ENCODE measurements around the gene ERGIC3.

ERGIC3 gene

DNA sequence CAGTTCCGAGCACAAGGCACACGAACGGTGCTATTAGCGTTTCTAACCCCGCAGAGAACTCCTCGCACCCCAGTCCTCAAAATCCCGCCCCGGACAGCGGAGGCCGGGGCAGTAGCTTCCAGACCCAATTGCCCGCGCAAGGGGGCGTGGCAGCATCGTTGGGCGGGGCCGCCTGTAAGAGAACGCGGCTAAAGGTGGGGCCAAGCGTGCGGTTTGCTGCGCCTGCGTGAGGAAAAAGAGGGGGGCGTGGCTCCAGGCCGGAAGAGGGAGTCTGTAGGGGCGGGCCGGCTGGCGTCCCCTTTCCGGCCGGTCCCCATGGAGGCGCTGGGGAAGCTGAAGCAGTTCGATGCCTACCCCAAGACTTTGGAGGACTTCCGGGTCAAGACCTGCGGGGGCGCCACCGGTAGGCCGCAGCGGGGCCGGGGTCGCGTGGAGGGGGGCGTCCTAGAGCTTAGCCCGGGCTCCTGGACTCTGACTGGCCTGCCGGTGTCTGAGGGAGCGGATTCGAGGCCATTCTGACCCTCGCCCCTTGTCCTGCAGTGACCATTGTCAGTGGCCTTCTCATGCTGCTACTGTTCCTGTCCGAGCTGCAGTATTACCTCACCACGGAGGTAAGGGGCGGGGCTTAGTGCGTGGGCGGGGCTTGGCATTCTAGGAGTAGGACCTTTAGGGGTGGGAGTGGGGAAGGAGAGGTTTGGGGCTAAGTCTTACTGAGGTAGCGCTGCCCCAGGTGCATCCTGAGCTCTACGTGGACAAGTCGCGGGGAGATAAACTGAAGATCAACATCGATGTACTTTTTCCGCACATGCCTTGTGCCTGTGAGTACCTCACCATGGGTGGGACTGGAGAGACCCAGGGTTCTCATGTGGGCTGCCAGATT, at the start of gene ERGIC3:
TSS of gene ERGIC3 (plus strand) at position 296 of the 880 bp plus-strand sequence. CDS start at position 316, 20 bp downstream.
- Histone ChIP-seq H3K36me3 (peaks cover 25% of the 10 kb centered on the region), H4K20me1 (no peaks in the 10 kb centered on the region), H3K27me3 (no peaks in the 10 kb centered on the region), H3K9me3 (no peaks in the 10 kb centered on the region), H3K27ac (peak within 1 kb of the TSS; percentile 78), H3K4me3 (peak within 1 kb of the TSS; percentile 76), H3K4me2 (peak within 1 kb of the TSS; percentile 75), H3K4me1 (peaks cover 37% of the 10 kb centered on the region), H3K9ac (peak within 1 kb of the TSS; percentile 72; the same call in 1 of the 2 replicates)
- no peak for TF ChIP-seq Cebpa-rat (IDR thresholded peaks at IDR 0.05)

DNA sequence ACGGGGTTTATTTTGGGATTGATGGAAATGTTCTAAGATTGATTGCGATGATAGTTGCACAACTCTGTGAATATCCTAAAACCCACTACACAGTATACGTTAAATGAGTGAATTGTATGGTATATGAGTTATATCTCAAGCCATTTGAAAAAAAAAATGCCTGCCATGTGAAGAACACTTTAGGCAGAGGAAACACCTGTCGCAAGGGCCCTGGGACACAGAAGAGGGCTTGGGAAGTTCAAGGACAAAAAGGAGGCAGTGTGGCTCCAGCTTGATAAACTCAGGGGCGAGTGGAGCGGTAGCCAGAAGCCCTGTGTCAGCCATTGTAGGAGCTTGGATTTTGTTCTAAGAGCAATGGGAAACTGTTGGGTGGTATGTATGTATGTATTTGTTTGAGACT, 49.5 kb upstream of the ERGIC3 start:
- no peak overlapping the region for H3K9ac ChIP-seq
- no peak overlapping the region for H3K4me3 ChIP-seq
- no peak overlapping the region for H3K4me2 ChIP-seq
- H3K36me3 ChIP-seq, result peaks cover 88% of the 10 kb centered on the region
- TF ChIP-seq Cebpa-rat (IDR thresholded peaks at IDR 0.05), result no peak
- H4K20me1 ChIP-seq, result no peaks in the 10 kb centered on the region; the same call in 1 of the 2 replicates
- no peak overlapping the region for H3K27ac ChIP-seq
- H3K4me1 ChIP-seq, result peaks cover 27% of the 10 kb centered on the region
- H3K9me3 ChIP-seq, result no peaks in the 10 kb centered on the region
- H3K27me3 ChIP-seq, result no peaks in the 10 kb centered on the region

DNA sequence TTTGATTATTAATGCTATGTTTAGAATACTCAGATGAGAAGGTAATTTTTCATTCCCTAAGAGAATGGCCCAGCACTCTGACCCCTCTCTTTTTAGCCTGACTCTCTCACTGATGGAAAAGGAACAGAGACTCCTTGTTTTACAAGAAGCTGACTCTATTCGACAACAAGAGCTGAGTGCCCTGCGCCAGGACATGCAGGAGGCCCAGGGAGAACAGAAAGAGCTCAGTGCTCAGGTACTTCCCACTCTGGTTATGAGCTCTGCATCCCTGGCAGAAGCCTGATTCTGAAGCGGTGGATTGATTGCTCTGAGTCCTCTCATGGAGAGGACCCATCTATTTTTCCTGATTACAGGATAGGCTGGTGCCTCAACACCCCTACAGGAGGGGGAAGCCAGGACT, 45.4 kb upstream of the ERGIC3 start:
- Histone ChIP-seq H3K4me1 (peaks cover 6% of the 10 kb centered on the region), H3K4me2 (no peak overlapping the region), H3K9ac (no peak overlapping the region), H3K27ac (no peak overlapping the region), H4K20me1 (0 out of 2 replicates have a peak, but pooled peaks cover under 1% of the 10 kb centered on the region), H3K9me3 (no peaks in the 10 kb centered on the region), H3K4me3 (no peak overlapping the region), H3K36me3 (peaks cover 98% of the 10 kb centered on the region), H3K27me3 (no peaks in the 10 kb centered on the region)
- TF ChIP-seq Cebpa-rat (IDR thresholded peaks at IDR 0.05), result no peak

DNA sequence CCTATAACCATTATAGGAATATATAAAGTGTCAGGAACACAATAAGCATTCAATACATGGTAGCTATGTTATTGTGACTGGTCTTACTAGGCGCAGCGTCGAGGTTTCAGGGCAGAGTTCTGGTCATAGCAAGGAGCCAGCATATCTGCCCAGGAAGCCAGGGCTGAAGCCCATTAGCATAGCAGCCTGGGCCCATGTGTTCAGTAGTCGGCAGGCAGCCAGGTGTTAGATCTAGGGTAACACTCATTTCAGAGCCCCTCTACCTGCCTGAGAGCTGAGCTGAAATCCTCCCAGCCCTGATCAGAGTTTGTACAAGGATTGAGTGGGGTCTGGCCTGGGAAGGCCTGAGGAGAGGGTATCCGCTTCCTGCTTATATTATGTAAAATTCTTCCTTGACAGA, 44.6 kb upstream of the ERGIC3 start:
- Histone ChIP-seq H3K9ac (no peak overlapping the region), H3K9me3 (no peaks in the 10 kb centered on the region), H3K27ac (no peak overlapping the region), H3K4me2 (no peak overlapping the region), H3K4me1 (peaks cover 11% of the 10 kb centered on the region), H3K36me3 (peaks cover 100% of the 10 kb centered on the region), H3K4me3 (no peak overlapping the region), H4K20me1 (0 out of 2 replicates have a peak, but pooled peaks cover 7% of the 10 kb centered on the region), H3K27me3 (no peaks in the 10 kb centered on the region)
- TF ChIP-seq Cebpa-rat (IDR thresholded peaks at IDR 0.05), result no peak

DNA sequence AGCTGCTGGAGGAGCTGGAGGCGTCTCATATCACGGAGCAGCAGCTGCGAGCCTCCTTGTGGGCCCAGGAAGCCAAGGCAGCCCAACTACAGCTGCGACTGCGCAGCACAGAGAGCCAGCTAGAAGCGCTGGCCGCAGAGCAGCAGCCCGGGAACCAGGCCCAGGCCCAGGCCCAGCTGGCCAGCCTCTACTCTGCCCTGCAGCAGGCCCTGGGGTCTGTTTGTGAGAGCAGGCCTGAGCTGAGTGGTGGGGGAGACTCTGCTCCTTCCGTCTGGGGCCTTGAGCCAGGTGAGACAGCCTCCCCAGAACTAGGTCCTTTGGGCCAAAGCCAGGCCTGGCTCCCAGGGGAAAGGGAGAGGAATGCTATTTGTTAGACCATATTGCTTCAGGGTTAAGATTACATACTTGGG, 44.1 kb upstream of the ERGIC3 start:
- Histone ChIP-seq H3K27me3 (no peaks in the 10 kb centered on the region), H3K27ac (no peak overlapping the region), H3K4me3 (no peak overlapping the region), H3K9ac (no peak overlapping the region), H3K4me1 (peaks cover 13% of the 10 kb centered on the region), H3K4me2 (no peak overlapping the region), H4K20me1 (0 out of 2 replicates have a peak, but pooled peaks cover 7% of the 10 kb centered on the region), H3K36me3 (peaks cover 100% of the 10 kb centered on the region), H3K9me3 (no peaks in the 10 kb centered on the region)
- no peak for TF ChIP-seq Cebpa-rat (IDR thresholded peaks at IDR 0.05)

DNA sequence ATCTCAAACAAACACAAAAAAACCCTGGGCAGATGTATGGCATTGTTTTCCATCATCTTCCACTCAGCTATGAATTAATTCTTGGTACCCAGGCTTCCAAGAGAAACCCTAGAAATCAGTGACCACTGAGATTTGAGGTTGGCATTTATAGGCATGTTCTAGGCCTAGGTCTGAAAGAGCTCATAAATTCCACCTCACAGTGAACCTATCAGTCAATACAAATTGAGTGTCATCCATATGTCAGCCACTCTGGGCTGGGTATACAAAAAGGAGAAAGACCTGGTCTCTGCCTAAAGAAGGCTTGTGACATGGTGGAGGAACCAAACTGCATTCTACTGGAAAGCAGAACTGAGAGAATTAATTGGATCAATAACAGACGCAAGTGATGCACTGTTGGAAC, 42.6 kb upstream of the ERGIC3 start:
- H3K36me3 ChIP-seq, result peaks cover 100% of the 10 kb centered on the region
- no peaks in the 10 kb centered on the region for H3K9me3 ChIP-seq
- no peak for TF ChIP-seq Cebpa-rat (IDR thresholded peaks at IDR 0.05)
- H3K4me1 ChIP-seq, result peaks cover 13% of the 10 kb centered on the region
- no peak overlapping the region for H3K9ac ChIP-seq
- no peak overlapping the region for H3K27ac ChIP-seq
- H4K20me1 ChIP-seq, result 0 out of 2 replicates have a peak, but pooled peaks cover 13% of the 10 kb centered on the region
- H3K4me3 ChIP-seq, result no peak overlapping the region
- no peaks in the 10 kb centered on the region for H3K27me3 ChIP-seq
- H3K4me2 ChIP-seq, result no peak overlapping the region

DNA sequence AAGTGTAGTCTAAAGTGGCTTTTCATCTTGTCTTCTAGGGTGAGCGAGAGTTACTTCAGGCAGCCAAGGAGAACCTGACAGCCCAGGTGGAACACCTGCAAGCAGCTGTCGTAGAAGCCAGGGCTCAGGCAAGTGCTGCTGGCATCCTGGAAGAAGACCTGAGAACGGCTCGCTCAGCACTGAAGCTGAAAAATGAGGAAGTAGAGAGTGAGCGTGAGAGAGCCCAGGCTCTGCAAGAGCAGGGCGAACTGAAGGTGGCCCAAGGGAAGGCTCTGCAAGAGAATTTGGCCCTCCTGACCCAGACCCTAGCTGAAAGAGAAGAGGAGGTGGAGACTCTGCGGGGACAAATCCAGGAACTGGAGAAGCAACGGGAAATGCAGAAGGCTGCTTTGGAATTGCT, 39.5 kb upstream of the ERGIC3 start:
- H3K9ac ChIP-seq, result no peak overlapping the region
- H3K4me2 ChIP-seq, result no peak overlapping the region
- H3K9me3 ChIP-seq, result no peaks in the 10 kb centered on the region
- no peaks in the 10 kb centered on the region for H3K27me3 ChIP-seq
- H3K4me1 ChIP-seq, result peaks cover 13% of the 10 kb centered on the region
- H3K27ac ChIP-seq, result no peak overlapping the region
- TF ChIP-seq Cebpa-rat (IDR thresholded peaks at IDR 0.05), result no peak
- peaks cover 27% of the 10 kb centered on the region; the same call in 1 of the 2 replicates for H4K20me1 ChIP-seq
- H3K36me3 ChIP-seq, result peaks cover 100% of the 10 kb centered on the region
- H3K4me3 ChIP-seq, result no peak overlapping the region

DNA sequence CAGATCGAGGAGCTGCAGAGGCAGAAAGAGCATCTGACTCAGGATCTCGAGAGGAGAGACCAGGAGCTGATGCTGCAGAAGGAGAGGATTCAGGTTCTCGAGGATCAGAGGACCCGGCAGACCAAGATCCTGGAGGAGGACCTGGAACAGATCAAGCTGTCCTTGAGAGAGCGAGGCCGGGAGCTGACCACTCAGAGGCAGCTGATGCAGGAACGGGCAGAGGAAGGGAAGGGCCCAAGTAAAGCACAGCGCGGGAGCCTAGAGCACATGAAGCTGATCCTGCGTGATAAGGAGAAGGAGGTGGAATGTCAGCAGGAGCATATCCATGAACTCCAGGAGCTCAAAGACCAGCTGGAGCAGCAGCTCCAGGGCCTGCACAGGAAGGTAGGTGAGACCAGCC, 38.6 kb upstream of the ERGIC3 start:
- H4K20me1 ChIP-seq, result peaks cover 36% of the 10 kb centered on the region
- H3K27ac ChIP-seq, result no peak overlapping the region
- no peak overlapping the region for H3K9ac ChIP-seq
- no peaks in the 10 kb centered on the region for H3K27me3 ChIP-seq
- H3K4me3 ChIP-seq, result no peak overlapping the region
- H3K9me3 ChIP-seq, result no peaks in the 10 kb centered on the region
- no peak for TF ChIP-seq Cebpa-rat (IDR thresholded peaks at IDR 0.05)
- no peak overlapping the region for H3K4me2 ChIP-seq
- peaks cover 18% of the 10 kb centered on the region for H3K4me1 ChIP-seq
- H3K36me3 ChIP-seq, result peaks cover 100% of the 10 kb centered on the region

DNA sequence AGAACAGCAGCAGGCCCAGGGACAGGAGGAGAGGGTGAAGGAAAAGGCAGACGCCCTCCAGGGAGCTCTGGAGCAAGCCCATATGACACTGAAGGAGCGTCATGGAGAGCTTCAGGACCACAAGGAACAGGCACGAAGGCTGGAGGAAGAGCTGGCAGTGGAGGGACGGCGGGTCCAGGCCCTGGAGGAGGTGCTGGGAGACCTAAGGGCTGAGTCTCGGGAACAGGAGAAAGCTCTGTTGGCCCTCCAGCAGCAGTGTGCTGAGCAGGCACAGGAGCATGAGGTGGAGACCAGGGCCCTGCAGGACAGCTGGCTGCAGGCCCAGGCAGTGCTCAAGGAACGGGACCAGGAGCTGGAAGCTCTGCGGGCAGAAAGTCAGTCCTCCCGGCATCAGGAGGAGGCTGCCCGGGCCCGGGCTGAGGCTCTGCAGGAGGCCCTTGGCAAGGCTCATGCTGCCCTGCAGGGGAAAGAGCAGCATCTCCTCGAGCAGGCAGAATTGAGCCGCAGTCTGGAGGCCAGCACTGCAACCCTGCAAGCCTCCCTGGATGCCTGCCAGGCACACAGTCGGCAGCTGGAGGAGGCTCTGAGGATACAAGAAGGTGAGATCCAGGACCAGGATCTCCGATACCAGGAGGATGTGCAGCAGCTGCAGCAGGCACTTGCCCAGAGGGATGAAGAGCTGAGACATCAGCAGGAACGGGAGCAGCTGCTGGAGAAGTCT, 37.9 kb upstream of the ERGIC3 start:
- Histone ChIP-seq H4K20me1 (peaks cover 44% of the 10 kb centered on the region), H3K4me1 (peaks cover 25% of the 10 kb centered on the region), H3K4me2 (no peak overlapping the region), H3K9me3 (no peaks in the 10 kb centered on the region), H3K27ac (no peak overlapping the region), H3K36me3 (peaks cover 100% of the 10 kb centered on the region), H3K9ac (no peak overlapping the region), H3K27me3 (no peaks in the 10 kb centered on the region), H3K4me3 (no peak overlapping the region)
- no peak for TF ChIP-seq Cebpa-rat (IDR thresholded peaks at IDR 0.05)

DNA sequence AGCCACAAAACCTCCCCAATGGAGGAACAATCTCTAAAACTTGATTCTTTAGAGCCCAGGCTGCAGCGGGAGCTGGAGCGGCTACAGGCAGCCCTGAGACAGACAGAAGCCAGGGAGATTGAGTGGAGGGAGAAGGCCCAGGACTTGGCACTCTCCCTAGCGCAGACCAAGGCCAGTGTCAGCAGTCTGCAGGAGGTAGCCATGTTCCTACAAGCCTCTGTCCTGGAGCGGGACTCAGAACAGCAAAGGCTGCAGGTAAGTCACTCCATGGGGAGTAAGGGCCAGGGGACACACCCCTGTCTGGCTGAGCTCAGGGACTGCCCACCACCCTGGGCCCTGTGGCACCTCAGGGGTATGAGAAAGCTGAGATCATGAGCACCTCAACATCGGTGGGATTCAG, 37.1 kb upstream of the ERGIC3 start:
- no peak for TF ChIP-seq Cebpa-rat (IDR thresholded peaks at IDR 0.05)
- Histone ChIP-seq H3K36me3 (peaks cover 100% of the 10 kb centered on the region), H3K4me2 (no peak overlapping the region), H3K4me1 (peaks cover 29% of the 10 kb centered on the region), H3K27me3 (no peaks in the 10 kb centered on the region), H3K9me3 (no peaks in the 10 kb centered on the region), H4K20me1 (peaks cover 48% of the 10 kb centered on the region), H3K9ac (no peak overlapping the region), H3K27ac (no peak overlapping the region), H3K4me3 (no peak overlapping the region)

Data from BLaER1 (cell line).